Kidney (tissue), 14 donors: ENCODE data around the gene BEST1. TPM values are rescaled to one million over a fixed set of nuclear protein-coding genes. Genes with fewer than 3 reads are reported as not detected.

Experiments
- DNase-seq, 5 donors: peaks; one replicate each; pipeline ENCODE4 v3.0.0-alpha.2; 2013 to 2020
- FAIRE-seq: peaks from 2 replicates; lab custom pipeline; 2012; peaks lifted over from hg19 to GRCh38; lab: Jason Lieb, UNC
- H3K27ac ChIP-seq, 2 donors: one replicate each; pipeline ENCODE4 v1.7.0; 2013; ENCODE audit warnings: low read depth in 2 of 2, low read length in 2 of 2, inconsistent platforms in 1 of 2
- H3K27me3 ChIP-seq: one replicate; pipeline ENCODE4 v1.7.1; 2013; ENCODE audit warnings: low read length, inconsistent platforms; ENCODE audit not compliant: control insufficient read depth, insufficient read depth
- H3K36me3 ChIP-seq, 3 donors: one replicate each; pipeline versions ENCODE4 v1.7.0 to v1.7.1; 2013; ENCODE audit warnings: low read length in 3 of 3, control low read depth in 1 of 3, inconsistent platforms in 1 of 3; ENCODE audit not compliant: insufficient read depth in 3 of 3, control insufficient read depth in 2 of 3
- H3K4me1 ChIP-seq, 3 donors: one replicate each; pipeline versions ENCODE4 v1.7.0 to v1.7.1; 2013; ENCODE audit warnings: low read length in 3 of 3, inconsistent platforms in 1 of 3, low read depth in 1 of 3; ENCODE audit not compliant: control insufficient read depth in 2 of 3, insufficient read depth in 2 of 3
- H3K4me3 ChIP-seq, 3 donors: one replicate each; pipeline versions ENCODE4 v1.7.0 to v1.8.1; 2013; ENCODE audit warnings: low read length in 3 of 3, control low read depth in 1 of 3, inconsistent platforms in 1 of 3
- H3K9ac ChIP-seq, 3 donors: one replicate each; pipeline versions ENCODE4 v1.7.0 to v1.7.1; 2013; ENCODE audit warnings: low read length in 3 of 3, control low read depth in 1 of 3, inconsistent platforms in 1 of 3
- H3K9me3 ChIP-seq, 3 donors: one replicate each; pipeline versions ENCODE4 v1.7.0 to v1.7.1; 2013; ENCODE audit warnings: low read length in 3 of 3, control low read depth in 1 of 3, inconsistent platforms in 1 of 3; ENCODE audit not compliant: control insufficient read depth in 2 of 3, insufficient read depth in 1 of 3
- intact Hi-C: fragments of 100-400 bp; cut with DNase I; formaldehyde crosslinking; loops from one replicate; pipeline ENCODE4 v1.11.1; 2022
- polyA plus RNA-seq: library from polyadenylated mRNA; stranded (reverse); fragments of 350-450 nt; fragmentation: Illumina TruSeq; extraction: RNeasy Lipid Tissue Mini Kit (QIAGEN cat#74804); gene quantifications from one replicate; pipeline ENCODE4 v1.2.3, GENCODE V29; 2014; ENCODE audit warnings: low read depth, low replicate concordance; ENCODE audit not compliant: insufficient read depth
- total RNA-seq: library from RNA; stranded (reverse); fragmentation: NEBNext Ultra II Directional; extraction: Animal tissue kit (Norgen Biotek cat#: 25700); gene quantifications from one replicate; pipeline ENCODE4 v1.2.1, GENCODE V29; 2021
- TF ChIP-seq, protein P1 (sequence below): IDR thresholded peaks from 3 replicates; pipeline ENCODE4 v1.5.1; 2012; ENCODE audit warnings: mild to moderate bottlenecking, moderate library complexity, borderline replicate concordance; ENCODE audit not compliant: insufficient read depth; ENCODE audit errors: extremely low read depth
- donor health status: control.
- donor health status: control.
- donor health status: control.
- donor health status: control.
- donor health status: control.
- donor health status: DM: yes; HTN: yes; CAD: no.
- donor health status: Normal renal cell carcinoma (clear cell type).

Gene BEST1
- total and polyA plus RNA-seq, 2 donors from 2014 or later, result 0.62 to 7.1 TPM

DNA sequence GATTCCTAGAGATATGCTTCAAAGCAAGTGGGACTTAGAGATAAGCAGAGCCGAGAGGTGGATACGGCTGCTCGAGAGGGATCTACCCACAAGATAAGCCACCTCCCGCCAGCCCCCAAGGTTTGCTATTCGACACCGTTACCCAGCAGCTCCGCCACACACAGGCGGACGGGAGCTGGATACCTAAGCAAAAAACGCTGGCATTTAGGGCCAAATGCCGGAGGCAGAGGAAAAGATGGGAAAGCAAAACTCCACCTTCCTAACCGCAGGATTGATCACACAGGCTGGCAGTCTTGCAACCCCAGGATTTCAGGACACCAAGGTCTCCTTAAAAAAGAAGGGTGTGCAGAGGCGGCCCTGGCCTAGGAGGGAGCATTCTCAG is 16.6 kb downstream of the BEST1 start:
- Histone ChIP-seq H3K9me3 (no peaks in the 10 kb centered on the region), H3K27me3 (no peaks in the 10 kb centered on the region), H3K9ac (peak overlapping the region; percentile 82 to 97 (median 97)), H3K27ac (peak overlapping the region; percentile 97), H3K36me3 (peaks cover 16 to 28% (median 22%) of the 10 kb centered on the region in 3 donors), H3K4me3 (peak overlapping the region; percentile 87 to 100 (median 98)), H3K4me1 (peaks cover 13 to 46% (median 42%) of the 10 kb centered on the region in 3 donors)
- TF ChIP-seq, protein P1, sequence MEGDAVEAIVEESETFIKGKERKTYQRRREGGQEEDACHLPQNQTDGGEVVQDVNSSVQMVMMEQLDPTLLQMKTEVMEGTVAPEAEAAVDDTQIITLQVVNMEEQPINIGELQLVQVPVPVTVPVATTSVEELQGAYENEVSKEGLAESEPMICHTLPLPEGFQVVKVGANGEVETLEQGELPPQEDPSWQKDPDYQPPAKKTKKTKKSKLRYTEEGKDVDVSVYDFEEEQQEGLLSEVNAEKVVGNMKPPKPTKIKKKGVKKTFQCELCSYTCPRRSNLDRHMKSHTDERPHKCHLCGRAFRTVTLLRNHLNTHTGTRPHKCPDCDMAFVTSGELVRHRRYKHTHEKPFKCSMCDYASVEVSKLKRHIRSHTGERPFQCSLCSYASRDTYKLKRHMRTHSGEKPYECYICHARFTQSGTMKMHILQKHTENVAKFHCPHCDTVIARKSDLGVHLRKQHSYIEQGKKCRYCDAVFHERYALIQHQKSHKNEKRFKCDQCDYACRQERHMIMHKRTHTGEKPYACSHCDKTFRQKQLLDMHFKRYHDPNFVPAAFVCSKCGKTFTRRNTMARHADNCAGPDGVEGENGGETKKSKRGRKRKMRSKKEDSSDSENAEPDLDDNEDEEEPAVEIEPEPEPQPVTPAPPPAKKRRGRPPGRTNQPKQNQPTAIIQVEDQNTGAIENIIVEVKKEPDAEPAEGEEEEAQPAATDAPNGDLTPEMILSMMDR, result no peak
- FAIRE-seq (no peak), DNase-seq (peak in 4 of 5 donors; percentile 26 to 77 (median 61))
- intact Hi-C loops, result no loop called here

DNA sequence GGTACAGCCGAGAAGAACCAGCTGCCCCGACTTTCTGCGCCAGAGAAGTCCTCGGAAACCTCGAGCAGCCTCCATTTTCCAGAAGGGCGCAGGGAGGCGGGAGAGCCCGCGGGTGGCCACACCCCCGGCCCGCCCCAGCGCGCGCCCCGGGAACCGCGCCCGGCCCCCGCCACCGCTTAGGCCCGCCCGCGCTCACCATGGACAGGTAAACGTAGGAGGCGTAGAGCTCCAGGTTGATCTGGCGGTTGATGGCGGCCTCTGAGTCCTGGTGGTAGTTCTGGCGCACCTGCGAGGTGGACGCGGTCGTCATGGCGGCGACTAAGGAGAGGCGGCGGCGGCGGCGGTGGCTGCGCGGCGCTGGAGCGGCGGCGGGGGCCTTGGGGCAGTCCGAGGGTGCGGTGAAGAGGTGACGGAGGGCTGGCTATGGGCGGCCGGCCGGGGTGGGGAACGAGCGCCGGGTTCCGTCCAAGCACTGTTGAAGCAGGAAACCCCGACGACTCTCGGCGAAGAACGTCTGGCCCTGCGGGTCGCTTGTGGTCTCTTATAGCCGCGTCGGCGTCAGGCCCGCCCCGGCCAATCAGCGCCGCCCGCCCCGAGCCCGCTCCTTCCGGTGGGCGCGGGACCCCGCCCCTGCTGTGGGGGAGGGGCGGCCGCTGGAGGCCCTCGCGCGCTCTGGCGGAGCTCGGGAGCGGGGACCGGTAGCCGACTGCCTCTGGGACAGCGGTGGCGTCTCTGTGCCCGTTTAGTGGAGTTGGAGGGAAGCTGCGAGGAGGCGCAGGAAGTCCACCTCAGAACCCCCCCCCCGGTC is 17.2 kb downstream of the BEST1 start, which contains the start of gene FTH1:
Gene FTH1, minus strand, starts transcription at position 519 of the 808 bp plus-strand sequence. Its CDS starts 209 bp downstream, at position 310.
- Histone ChIP-seq H3K4me1 (peaks cover 15 to 45% (median 43%) of the 10 kb centered on the region in 3 donors), H3K27me3 (no peaks in the 10 kb centered on the region), H3K9ac (peak within 1 kb of the TSS; percentile 94 to 97 (median 97)), H3K36me3 (peaks cover 16 to 28% (median 22%) of the 10 kb centered on the region in 3 donors), H3K4me3 (peak within 1 kb of the TSS; percentile 87 to 100 (median 98)), H3K27ac (peak within 1 kb of the TSS; percentile 97), H3K9me3 (no peaks in the 10 kb centered on the region)
- intact Hi-C loops, result no loop called here
- DNase-seq (peak; percentile 92 to 98 (median 97)), FAIRE-seq (no peak)
- TF ChIP-seq, protein P1, result no peak

DNA sequence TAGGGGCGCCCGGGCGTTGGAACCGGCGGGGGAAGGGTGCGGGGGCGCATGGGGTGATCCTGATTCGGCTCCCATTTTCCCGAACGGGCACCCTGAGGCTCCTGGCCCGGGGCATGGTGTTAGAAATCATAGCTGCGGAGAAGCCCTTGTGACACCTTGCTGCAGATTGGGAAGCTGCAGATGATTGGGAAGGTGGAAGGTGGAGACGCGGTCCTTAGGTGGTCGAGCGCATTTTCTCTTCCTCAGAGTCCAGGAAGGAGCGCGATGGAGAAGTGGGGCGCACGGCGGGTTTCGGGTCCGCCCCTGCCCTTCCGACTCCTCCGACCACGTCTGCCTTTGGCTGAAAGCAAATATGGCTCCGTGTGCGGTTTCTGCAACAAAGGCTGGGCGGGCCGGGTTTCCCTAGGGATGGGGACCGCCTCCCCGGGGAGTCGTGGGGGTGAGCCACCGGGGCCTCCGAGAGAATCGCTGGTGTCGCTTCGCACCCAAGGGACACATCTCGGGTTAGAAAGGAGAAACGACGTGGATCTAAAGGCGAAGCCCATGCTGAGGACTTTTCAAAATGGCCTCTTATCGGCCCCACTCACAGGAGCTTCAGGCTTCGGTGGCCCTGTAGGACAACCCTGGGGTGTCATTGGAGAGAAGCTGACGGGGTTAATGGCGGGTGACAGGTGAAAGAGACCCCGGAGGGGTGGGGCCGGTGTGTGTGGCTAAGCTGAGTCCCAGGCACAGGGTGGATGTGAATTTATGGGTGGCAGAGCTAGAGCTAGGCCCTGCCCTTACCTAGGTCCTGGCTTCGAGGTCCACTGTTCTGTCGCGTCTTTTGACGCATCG is 18.0 kb downstream of the BEST1 start:
- intact Hi-C loops, result no loop called here
- DNase-seq (peak; percentile 85 to 90 (median 89)), FAIRE-seq (no peak)
- Histone ChIP-seq H3K4me3 (peak overlapping the region; percentile 83 to 87 (median 85)), H3K4me1 (peaks cover 22 to 45% (median 43%) of the 10 kb centered on the region in 3 donors), H3K9me3 (no peaks in the 10 kb centered on the region), H3K27me3 (no peaks in the 10 kb centered on the region), H3K36me3 (peaks cover 16 to 26% (median 18%) of the 10 kb centered on the region in 3 donors), H3K27ac (peak overlapping the region; percentile 96 to 97), H3K9ac (peak overlapping the region; percentile 71 to 94 (median 83))
- TF ChIP-seq, protein P1, result no peak
